NCI-H2171 (cell line): ENCODE results near the gene ARHGAP26.

Source experiments
- DNase-seq: peaks from one replicate; lab custom pipeline; 2025; lab: John Stamatoyannopoulos, UW

The ARHGAP26 gene

DNA sequence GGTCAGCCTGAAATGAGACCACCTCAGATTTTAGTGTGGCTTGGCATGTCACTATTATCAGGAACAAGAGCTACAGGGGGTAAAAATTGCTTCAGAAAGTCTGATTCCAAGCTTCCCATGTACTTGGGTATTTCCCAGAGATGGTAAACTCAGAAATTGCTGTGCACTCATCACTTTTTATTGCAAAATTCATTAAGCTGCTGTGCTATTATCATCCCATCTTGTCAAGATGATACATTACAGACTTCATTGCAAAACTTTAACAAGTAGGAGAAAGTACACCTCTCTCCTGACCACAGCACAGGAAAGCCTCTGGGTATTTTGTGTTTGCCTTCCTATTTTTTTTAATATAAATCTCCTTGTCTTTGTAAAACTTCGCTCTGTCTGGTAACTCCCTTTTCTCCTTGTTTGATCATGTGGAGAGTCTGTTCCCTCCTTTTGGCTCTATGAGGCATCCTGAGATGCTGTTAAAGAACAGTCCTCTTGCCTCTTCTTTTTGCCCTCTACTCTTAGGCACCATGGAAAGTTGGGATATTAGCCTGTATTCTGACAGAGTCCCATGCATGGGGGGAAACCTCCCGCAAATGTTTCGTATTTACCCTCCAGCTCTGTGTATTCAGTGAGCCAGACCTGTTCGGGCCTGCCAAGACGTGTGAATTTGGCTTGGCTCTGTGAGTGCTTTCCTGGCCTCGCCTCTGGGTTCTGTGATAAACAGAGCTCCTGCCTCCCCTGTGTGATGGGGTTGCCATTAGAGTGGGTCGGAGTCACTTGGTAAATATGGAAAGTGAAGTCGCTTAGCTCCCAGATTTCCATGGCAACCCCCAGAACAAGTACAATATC lies 372.6 kb downstream of the ARHGAP26 start:
- DNase-seq = peak; percentile 67

DNA sequence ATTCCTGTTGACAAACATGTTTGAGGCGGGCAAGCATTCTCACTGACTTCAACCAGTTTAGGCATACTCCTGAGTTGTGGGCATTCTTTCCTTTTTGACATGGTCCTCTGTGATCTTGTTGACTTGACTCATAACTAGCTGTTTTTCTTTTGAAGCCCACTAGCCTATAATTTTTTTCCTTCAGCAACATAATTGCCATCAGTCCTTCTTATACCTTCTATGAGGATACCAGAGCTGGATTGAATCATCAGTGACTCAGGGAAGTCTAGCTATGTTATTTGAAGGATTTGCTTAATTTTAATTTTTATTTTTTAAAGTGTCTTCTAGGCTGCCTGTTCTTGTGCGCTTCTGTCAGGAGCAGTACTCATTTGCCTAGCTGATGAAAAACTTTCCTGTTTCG lies 373.8 kb downstream of the ARHGAP26 start:
- DNase-seq = no peak

DNA sequence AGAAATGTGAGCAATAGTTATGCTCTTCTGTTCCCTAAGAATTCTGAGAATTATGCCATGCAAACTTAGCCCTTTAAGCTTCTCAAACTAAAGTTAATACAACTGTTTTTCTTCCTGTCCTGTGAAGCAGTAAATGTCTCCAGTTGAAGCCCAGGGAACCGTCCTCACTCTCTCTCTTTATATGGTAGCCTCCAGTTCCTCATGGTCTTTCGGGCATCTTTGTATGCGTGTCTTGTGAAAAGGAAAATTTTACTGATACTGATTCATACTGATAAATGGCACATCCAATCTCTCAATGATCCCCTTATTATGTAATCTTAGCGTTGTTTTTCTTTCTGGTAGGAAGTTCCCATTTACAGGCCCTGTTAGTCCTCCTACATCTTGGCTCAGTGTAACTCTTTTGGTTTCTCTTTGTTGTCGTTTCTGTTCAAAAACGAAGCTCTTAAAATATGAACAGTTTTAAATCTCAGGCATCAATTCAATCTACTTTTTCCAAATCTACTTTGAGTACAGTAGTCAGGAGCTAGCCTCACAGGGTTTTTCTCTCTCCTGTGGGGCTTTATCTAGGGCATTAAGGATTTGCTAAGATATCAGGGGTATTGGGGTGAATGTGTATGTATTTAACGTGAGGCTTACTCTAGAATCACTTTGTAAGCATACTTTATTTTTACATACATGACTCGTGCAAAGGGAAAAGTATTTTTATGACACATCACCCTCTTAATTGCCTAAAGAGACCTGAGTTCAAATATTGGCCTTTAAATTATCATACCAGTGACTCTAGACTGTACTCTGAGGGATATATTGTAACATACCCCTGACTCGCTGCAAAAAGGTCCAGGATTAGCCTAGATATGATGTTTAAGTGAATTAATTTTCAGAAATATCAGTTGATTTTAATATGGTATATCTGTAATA lies 375.3 kb downstream of the ARHGAP26 start:
- no peak for DNase-seq

GRCh38 chr5:143146161-143146560 lies 376.0 kb downstream of the ARHGAP26 start:
- no peak for DNase-seq

DNA sequence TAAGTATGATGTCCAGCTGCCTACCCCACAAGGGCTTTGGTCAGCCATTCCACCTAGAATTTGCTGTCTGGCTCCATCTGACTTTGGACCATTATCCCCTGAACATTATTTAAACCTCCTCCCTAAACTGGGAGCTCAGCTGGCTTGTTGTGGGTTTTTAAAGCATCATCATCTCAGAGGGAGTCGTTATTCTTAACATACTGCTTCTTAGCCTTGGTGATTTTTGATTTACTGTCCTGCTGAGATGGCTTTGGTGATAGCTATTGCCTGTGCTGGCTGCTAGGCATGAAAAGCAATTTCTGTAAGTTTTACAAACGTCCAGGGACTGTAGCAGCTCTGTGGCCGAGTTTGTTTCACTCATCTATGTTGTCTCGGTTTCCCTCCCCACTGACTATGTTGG lies 377.2 kb downstream of the ARHGAP26 start:
- no peak for DNase-seq

DNA sequence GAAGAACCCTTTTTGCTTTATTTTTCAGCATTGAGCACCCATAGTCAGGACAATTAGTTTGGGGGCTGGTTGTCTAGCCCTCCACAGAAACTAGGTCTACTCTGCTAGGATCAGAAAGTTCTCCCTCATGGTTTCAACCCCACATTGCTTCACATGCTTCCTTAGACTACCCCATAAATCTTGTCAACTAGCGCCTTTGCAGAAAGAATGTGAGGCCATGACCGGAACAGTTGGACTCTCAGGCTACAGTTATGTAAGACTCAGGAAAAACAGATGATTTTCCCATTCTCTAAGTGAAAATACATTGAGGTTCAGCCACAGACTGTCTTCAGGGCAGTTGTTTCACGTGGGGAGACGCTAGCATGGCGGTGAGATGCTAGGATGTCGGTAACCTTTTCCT lies 377.7 kb downstream of the ARHGAP26 start:
- no peak for DNase-seq

DNA sequence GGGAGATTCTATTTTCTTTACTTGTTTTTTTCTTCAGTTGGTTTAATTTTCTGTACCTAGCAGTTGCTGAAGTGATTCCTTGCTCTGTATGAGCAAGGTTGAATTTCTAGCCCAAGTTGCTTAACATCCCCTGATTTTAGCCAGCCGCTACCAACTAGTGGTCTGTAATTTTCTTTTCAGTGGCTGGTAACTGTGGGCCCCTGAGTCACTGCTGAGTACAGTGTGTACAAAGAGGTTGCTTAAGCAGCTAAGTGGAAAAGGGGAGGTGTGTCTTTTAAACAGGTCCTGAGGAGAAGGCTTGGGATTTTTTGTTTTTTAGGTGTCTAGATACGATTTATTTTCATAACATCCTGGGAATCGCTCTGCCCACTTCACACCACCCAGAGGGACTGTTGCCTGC lies 378.6 kb downstream of the ARHGAP26 start:
- DNase-seq = no peak

DNA sequence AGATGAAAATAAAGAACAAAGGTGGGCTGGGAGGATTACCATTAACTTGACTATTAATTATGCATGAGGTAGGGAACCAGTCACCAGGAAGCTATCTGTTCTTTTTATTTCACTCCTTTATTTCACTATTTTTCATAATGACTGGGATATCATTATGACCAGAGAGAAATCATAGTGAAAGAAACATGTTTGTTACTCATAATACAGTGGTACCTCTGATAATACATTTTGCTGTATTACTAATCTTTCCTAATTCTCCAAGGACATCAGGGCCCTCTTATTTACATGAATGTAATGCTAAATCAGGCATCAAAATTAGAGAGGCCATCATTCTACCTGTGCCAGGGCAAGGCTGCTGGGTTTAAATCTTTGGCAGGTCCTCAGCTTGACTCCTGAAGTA lies 379.6 kb downstream of the ARHGAP26 start:
- no peak for DNase-seq

DNA sequence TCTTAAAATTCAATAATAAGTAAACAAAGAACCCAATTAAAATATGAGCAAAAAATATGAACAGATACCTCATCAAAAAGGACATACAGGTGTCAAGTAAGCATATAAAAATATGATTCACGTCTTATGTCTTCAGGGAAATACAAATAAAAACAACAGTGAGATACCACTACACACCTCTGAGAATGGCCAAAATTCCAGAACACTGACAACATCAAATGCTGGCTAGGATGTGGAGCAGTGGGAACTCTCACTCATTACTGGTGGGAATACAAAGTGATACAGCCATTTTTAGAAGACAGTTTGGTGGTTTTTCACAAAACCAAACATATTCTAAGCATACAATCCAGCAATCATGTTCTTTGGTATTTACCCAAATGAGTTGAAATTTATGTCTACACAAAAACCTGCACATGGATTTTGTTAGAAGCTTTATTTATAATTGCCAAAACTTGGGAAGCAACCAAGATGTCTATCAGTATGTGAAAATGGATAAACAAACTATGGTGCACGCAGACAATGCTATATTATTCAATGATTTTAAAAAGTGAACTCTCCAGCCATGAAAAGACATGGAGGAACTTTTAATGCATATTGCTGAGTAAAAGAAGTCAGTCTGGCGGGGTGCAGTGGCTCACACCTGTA lies 381.0 kb downstream of the ARHGAP26 start:
- DNase-seq = no peak

- no peak for DNase-seq
Measured at GRCh38 chr5:143152445-143152844, 382.3 kb downstream of the ARHGAP26 start.

DNA sequence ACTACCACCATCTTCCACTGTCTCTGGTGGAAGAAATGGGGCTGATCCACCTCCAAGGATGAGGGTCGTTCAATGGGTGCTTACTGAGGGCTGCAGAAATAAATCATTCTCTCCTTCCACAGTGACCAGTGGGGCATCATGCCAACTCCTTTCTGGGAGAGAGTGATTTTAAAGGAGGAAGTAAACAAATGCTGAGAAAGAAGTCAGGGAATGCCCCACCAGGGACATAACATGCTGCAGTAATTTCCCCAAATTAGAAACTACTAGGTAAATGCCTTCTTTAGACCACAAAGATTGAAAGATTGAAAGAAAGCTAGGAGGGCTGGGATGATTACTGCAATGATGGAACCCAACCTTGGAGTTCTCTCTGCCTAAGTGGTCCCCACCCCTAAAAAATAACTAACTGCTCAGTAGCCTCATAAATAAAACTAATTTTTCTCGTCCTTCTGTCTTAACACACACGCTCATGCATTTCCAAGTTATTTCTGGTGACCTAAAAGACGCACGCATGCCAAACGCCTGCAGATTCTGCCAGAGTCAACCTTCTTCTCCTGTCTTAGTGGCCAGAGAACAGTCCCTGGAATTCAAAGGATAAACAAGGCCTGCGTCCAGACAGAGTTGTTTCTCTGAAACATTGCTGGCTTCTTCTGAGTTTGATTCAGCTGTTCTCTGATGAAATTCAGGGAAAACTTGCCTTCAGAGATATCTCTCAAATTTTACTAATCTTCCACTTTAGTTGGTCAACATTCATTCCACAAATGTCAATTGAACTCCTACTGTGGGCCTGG lies 383.3 kb downstream of the ARHGAP26 start:
- no peak for DNase-seq

DNA sequence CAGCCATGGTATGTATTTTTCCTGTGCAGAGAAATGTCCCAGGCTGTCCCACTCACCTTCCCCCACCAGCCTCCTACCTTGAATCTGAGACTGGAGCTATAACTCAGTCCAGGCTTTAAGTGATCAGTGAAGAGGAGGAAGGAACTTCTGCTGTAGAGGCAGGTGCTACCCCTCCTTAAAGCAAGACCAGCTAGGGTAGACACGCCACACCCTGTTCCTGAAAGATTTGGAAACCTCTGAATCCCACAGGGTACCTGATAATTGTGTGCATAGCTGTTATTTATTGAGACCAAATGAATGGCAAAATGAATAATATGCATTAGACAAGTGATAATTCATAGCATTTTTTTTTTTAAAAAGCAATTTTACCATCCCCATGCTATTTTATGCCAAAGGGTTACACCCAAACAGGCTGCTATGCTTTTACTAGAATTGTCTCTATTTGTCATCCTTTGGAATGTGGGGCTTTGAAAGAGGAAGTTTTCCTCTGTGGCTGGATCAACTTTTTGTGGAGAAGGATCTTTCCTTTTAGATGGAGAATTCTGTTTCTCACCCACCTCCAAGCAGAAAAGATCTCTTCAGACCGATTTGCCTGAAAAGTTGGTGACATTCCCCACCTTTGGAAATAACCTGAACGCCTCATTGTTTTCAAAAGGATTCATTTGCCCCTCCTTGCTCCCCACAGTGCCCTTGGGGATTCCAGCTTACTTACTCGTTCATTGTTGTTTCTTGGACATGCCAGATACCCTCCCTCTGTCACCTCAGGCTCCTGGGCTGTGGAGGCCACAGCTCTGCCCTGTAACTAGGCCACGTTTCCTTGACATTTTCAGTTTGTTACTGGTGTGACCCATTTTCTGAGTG lies 384.6 kb downstream of the ARHGAP26 start:
- DNase-seq = no peak

- DNase-seq = no peak
Measured at GRCh38 chr5:143155455-143155854, 385.3 kb downstream of the ARHGAP26 start.

DNA sequence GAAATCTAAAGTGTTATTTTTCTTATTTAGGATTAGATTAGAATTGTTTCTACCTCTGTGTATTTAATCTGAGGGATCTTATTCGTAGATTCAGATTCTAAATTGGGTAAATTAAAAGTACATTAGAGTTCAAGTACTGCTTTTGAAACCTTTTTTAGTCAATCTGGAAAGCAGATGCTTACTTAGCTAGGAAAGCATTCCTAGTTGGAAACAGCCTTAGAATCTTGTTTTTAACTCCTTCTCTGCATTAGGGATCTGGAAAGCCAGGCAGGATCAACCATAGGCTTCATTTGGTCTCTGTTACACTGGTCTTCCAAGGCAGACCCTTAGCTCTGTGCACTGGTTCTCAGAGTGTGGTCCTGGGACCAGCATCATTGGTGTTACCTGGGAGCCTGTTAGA lies 385.9 kb downstream of the ARHGAP26 start:
- DNase-seq = no peak

GRCh38 chr5:143156572-143156971 lies 386.4 kb downstream of the ARHGAP26 start:
- no peak for DNase-seq

DNA sequence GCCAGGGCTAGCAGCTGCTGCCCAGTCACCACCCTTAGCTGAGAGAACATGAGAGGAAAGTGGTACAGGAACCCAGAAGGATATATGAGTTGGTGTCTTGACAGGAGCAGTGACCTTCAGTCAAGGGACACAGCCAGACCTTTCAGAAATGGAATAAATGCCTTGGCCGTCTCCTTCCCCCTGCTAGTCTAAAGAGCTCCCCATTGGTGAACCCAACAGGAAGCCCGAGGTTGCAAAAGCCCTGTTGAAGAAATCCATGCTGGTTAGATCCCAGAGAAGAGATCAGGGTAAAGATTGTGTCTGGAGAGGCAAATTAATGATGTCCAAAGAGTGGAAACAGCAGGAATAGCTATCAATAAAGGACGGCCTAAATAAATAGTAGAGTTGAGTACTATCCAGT lies 388.9 kb downstream of the ARHGAP26 start:
- no peak for DNase-seq

GRCh38 chr5:143161885-143162540 lies 391.8 kb downstream of the ARHGAP26 start:
- no peak for DNase-seq

GRCh38 chr5:143162810-143163209 lies 392.6 kb downstream of the ARHGAP26 start:
- no peak for DNase-seq

DNA sequence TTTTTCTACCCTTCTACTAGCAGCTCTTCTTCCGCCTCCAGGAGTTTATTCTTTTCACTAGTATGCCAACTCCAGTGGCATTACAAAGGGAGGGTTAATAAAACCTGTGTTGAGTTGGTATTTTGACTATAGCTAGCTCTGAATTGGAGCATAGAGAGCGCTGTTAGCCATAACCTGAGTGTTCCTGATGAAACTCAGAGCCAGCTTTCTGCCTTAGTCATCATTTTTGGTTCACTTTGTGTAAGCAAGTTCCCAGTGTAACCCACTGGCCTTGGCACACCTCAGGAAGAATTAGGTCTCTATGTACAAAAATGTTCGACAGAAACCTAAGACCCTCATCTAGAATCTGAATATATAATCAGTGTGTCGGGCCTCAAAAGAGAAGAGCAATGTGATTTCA lies 394.4 kb downstream of the ARHGAP26 start:
- DNase-seq = no peak
